Stimulated activated CD8-positive, alpha-beta memory T cell treated with anti-CD3 and anti-CD28 coated beads, Interleukin-12 subunit alpha, Interleukin-12 subunit beta, amount 100 ng/mL, for 4 hours (primary cell): Measurements from ENCODE around the gene N4BP2.

Experiments
- DNase-seq: peaks from one replicate; pipeline ENCODE4 v3.0.0-alpha.2; 2020; ENCODE audit warnings: low read depth

Gene N4BP2

GRCh38 chr4:40152637-40153036 lies 96.0 kb downstream of the N4BP2 start:
- no peak for DNase-seq

GRCh38 chr4:40157436-40157835 lies 100.8 kb downstream of the N4BP2 start:
- no peak for DNase-seq

- no peak for DNase-seq
Measured at GRCh38 chr4:40160258-40160657, 103.6 kb downstream of the N4BP2 start.

GRCh38 chr4:40164459-40164858 lies 107.8 kb downstream of the N4BP2 start:
- no peak for DNase-seq

GRCh38 chr4:40165916-40166315 lies 109.3 kb downstream of the N4BP2 start:
- DNase-seq, result no peak

- DNase-seq, result no peak
Measured at GRCh38 chr4:40168070-40168469, 111.4 kb downstream of the N4BP2 start.

- no peak for DNase-seq
Measured at GRCh38 chr4:40170588-40170987, 113.9 kb downstream of the N4BP2 start.

GRCh38 chr4:40173470-40173875 lies 116.8 kb downstream of the N4BP2 start:
- no peak for DNase-seq

- no peak for DNase-seq
Measured at GRCh38 chr4:40176602-40177001, 120.0 kb downstream of the N4BP2 start.

GRCh38 chr4:40177591-40177990 lies 120.9 kb downstream of the N4BP2 start:
- no peak for DNase-seq

- DNase-seq, result no peak
Measured at GRCh38 chr4:40178672-40179071, 122.0 kb downstream of the N4BP2 start.

GRCh38 chr4:40179360-40179759 lies 122.7 kb downstream of the N4BP2 start:
- DNase-seq, result no peak

- no peak for DNase-seq
Measured at GRCh38 chr4:40180356-40180755, 123.7 kb downstream of the N4BP2 start.

- no peak for DNase-seq
Measured at GRCh38 chr4:40182001-40182400, 125.4 kb downstream of the N4BP2 start.

GRCh38 chr4:40182954-40183353 lies 126.3 kb downstream of the N4BP2 start:
- DNase-seq, result no peak

GRCh38 chr4:40183615-40184411 lies 127.2 kb downstream of the N4BP2 start:
- DNase-seq, result no peak

GRCh38 chr4:40185830-40186664 lies 129.4 kb downstream of the N4BP2 start:
- DNase-seq, result no peak

GRCh38 chr4:40186665-40187014 lies 130.0 kb downstream of the N4BP2 start:
- no peak for DNase-seq

GRCh38 chr4:40187386-40187906 lies 130.8 kb downstream of the N4BP2 start:
- DNase-seq, result no peak

- no peak for DNase-seq
Measured at GRCh38 chr4:40190019-40190418, 133.4 kb downstream of the N4BP2 start.

GRCh38 chr4:40190465-40190864 lies 133.8 kb downstream of the N4BP2 start:
- no peak for DNase-seq

GRCh38 chr4:40190880-40191815 lies 134.5 kb downstream of the N4BP2 start:
- DNase-seq, result no peak
